Measurements from ENCODE around the gene TLE6.

DNA sequence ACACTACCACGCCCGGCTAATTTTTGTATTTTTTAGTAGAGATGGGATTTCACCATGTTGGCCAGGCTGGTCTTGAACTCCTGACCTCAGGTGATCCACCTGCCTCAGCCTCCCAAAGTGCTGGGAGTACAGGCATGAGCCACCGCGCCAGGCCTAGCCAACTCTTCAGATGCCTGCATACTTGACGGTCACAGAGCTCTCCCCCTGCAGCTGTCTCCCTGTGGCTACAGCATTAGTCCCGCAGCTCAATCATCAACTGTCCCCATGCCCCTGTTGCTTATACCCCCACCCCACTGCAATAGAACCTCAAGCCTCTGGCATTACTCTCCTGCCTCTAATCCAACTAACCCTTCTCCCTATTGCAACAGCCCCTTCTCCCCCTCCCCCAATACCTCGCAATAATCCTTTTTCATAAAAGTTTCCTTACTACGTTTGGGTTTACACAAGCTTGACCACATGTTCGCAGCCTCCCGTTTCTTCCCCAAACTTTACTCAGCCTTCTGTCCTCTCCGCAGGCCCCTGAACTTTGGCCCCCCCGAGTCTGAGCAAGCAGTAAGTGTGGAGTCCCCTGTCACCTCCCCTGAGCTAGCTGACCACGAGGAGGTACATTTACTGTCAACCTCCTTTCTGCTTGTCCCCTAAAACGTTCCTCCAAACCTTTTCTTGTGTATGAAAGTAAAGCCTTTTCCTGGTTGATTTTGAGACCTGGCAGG lies 34.3 kb upstream of the TLE6 start:
- TF ChIP-seq, protein P1, sequence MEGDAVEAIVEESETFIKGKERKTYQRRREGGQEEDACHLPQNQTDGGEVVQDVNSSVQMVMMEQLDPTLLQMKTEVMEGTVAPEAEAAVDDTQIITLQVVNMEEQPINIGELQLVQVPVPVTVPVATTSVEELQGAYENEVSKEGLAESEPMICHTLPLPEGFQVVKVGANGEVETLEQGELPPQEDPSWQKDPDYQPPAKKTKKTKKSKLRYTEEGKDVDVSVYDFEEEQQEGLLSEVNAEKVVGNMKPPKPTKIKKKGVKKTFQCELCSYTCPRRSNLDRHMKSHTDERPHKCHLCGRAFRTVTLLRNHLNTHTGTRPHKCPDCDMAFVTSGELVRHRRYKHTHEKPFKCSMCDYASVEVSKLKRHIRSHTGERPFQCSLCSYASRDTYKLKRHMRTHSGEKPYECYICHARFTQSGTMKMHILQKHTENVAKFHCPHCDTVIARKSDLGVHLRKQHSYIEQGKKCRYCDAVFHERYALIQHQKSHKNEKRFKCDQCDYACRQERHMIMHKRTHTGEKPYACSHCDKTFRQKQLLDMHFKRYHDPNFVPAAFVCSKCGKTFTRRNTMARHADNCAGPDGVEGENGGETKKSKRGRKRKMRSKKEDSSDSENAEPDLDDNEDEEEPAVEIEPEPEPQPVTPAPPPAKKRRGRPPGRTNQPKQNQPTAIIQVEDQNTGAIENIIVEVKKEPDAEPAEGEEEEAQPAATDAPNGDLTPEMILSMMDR (IDR thresholded peaks at IDR 0.05): no peak
- TF ChIP-seq POLR2A (IDR thresholded peaks at IDR 0.05): no peak

Measured in lower leg skin (tissue), 3 donors.